ENCODE measurements around the gene PSKH1.

PSKH1 gene

GRCh38 chr16:67942510-67943255 is 49.6 kb downstream of the PSKH1 start:
- FAIRE-seq = no peak

- FAIRE-seq = no peak
These were observed 50.2 kb downstream of the PSKH1 start for GRCh38 chr16:67943256-67943618.

- no peak for FAIRE-seq
These were observed 50.8 kb downstream of the PSKH1 start, which contains the start of gene LCAT for GRCh38 chr16:67943619-67944504. TSS of gene LCAT (minus strand) at chr16:67944120. CDS start at chr16:67944101, 19 bp downstream.

- FAIRE-seq = no peak
These were observed 51.8 kb downstream of the PSKH1 start for GRCh38 chr16:67944690-67945391.

- FAIRE-seq = no peak
These were observed 52.4 kb downstream of the PSKH1 start for GRCh38 chr16:67945392-67945933.

GRCh38 chr16:67946128-67946569 is 53.1 kb downstream of the PSKH1 start:
- FAIRE-seq = no peak

GRCh38 chr16:67946966-67947558 is 54.0 kb downstream of the PSKH1 start:
- FAIRE-seq = no peak

GRCh38 chr16:67948015-67948414 is 55.0 kb downstream of the PSKH1 start:
- no peak for FAIRE-seq

GRCh38 chr16:67949645-67950044 is 56.6 kb downstream of the PSKH1 start:
- FAIRE-seq = no peak

- no peak for FAIRE-seq
These were observed 57.3 kb downstream of the PSKH1 start for GRCh38 chr16:67950335-67950843.

GRCh38 chr16:67951485-67951884 is 58.4 kb downstream of the PSKH1 start:
- FAIRE-seq = no peak

GRCh38 chr16:67953641-67954375 is 60.8 kb downstream of the PSKH1 start:
- no peak for FAIRE-seq

GRCh38 chr16:67954421-67955196 is 61.6 kb downstream of the PSKH1 start:
- no peak for FAIRE-seq

- FAIRE-seq = no peak
These were observed 64.6 kb downstream of the PSKH1 start for GRCh38 chr16:67957622-67958021.

GRCh38 chr16:67959536-67960329 is 66.7 kb downstream of the PSKH1 start:
- no peak for FAIRE-seq

GRCh38 chr16:67961551-67961957 is 68.5 kb downstream of the PSKH1 start:
- FAIRE-seq = no peak

GRCh38 chr16:67962135-67962534 is 69.1 kb downstream of the PSKH1 start:
- no peak for FAIRE-seq

GRCh38 chr16:67963292-67963661 is 70.2 kb downstream of the PSKH1 start:
- no peak for FAIRE-seq

GRCh38 chr16:67963662-67964321 is 70.7 kb downstream of the PSKH1 start:
- FAIRE-seq = no peak

All from islet of Langerhans (tissue), 1 donor.